Measurements from ENCODE around the gene HOATZ. TPM values are rescaled to one million over a fixed set of nuclear protein-coding genes. Genes with fewer than 3 reads are reported as not detected.

Gene HOATZ
- not detected for total RNA-seq

- DNase-seq (peak; percentile 5), ATAC-seq (peak; percentile 36 to 38)
- Mint-ChIP-seq H3K4me1 (ENCODE audit: low read depth) (peaks cover 10% of the 10 kb centered on the region), H3K4me3 (no peak within 1 kb of the TSS), H3K36me3 (ENCODE audit: insufficient read depth) (no peaks in the 10 kb centered on the region), H3K27me3 (ENCODE audit: low read depth) (peaks cover 43% of the 10 kb centered on the region), H3K9me3 (no peaks in the 10 kb centered on the region)
Measured at GRCh38 chr11:111514216-111515031, at the start of gene HOATZ. TSS of gene HOATZ (plus strand) at chr11:111514778. CDS start at chr11:111514785, 7 bp downstream.

DNA sequence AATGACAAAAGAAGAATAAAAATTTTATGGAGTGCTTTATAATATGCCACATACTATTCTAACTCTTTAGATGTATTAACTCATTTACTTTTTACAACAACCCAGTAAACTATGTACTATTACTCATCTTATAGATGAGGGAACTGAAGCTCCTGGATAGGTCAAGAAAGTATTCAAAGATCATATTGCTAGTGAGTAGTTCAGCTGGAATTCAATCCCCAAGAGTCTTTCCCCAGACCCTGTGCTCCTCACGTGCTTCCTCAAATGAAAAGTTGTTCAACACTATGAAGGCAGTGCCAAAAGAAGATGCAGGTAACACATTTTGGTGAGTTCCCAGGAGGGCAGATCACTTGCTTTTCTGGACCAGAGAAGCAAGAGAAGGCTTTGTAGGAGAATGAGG, 49.2 kb upstream of the HOATZ start:
- Mint-ChIP-seq H3K27me3 (ENCODE audit: low read depth) (peaks cover 11% of the 10 kb centered on the region), H3K4me3 (no peak overlapping the region), H3K36me3 (ENCODE audit: insufficient read depth) (no peaks in the 10 kb centered on the region), H3K4me1 (ENCODE audit: low read depth) (no peaks in the 10 kb centered on the region), H3K9me3 (no peaks in the 10 kb centered on the region)
- DNase-seq = no peak
- ATAC-seq = no peak

DNA sequence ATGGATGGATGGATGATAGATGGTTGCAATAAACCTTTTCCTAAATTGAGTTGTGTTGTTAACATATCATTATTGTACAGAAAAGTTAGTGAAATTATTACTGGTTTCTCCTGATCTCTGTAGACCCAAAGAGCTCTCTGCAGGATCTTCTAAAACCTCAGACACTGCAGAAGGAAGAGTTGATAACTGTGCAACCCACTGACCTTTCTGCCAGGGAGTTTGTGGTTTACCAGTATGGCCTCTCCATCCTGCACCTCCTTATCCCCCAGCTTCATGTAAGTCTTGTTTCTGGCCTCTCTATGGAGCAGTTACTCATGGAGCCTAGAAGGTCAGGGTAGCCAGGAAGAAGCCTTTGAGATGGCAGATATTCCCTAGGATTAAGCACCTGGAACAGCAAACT, 48.0 kb upstream of the HOATZ start:
- DNase-seq (no peak), ATAC-seq (no peak)
- no peaks in the 10 kb centered on the region for H3K9me3 Mint-ChIP-seq
- no peaks in the 10 kb centered on the region for H3K36me3 Mint-ChIP-seq (ENCODE audit: insufficient read depth)
- peaks cover 6% of the 10 kb centered on the region for H3K27me3 Mint-ChIP-seq (ENCODE audit: low read depth)
- H3K4me1 Mint-ChIP-seq (ENCODE audit: low read depth) = no peaks in the 10 kb centered on the region
- no peak overlapping the region for H3K4me3 Mint-ChIP-seq

- no peaks in the 10 kb centered on the region for H3K36me3 Mint-ChIP-seq (ENCODE audit: insufficient read depth)
- H3K4me3 Mint-ChIP-seq = no peak overlapping the region
- no peaks in the 10 kb centered on the region for H3K9me3 Mint-ChIP-seq
- H3K27me3 Mint-ChIP-seq (ENCODE audit: low read depth) = peaks cover 6% of the 10 kb centered on the region
- ATAC-seq = no peak
- DNase-seq = no peak
- no peaks in the 10 kb centered on the region for H3K4me1 Mint-ChIP-seq (ENCODE audit: low read depth)
Measured at GRCh38 chr11:111469200-111469599, 45.4 kb upstream of the HOATZ start.

GRCh38 chr11:111472228-111472627, 42.4 kb upstream of the HOATZ start:
- Mint-ChIP-seq H3K4me1 (ENCODE audit: low read depth) (no peaks in the 10 kb centered on the region), H3K4me3 (no peak overlapping the region), H3K27me3 (ENCODE audit: low read depth) (peaks cover 6% of the 10 kb centered on the region), H3K36me3 (ENCODE audit: insufficient read depth) (no peaks in the 10 kb centered on the region), H3K9me3 (no peaks in the 10 kb centered on the region)
- ATAC-seq (no peak), DNase-seq (no peak)

DNA sequence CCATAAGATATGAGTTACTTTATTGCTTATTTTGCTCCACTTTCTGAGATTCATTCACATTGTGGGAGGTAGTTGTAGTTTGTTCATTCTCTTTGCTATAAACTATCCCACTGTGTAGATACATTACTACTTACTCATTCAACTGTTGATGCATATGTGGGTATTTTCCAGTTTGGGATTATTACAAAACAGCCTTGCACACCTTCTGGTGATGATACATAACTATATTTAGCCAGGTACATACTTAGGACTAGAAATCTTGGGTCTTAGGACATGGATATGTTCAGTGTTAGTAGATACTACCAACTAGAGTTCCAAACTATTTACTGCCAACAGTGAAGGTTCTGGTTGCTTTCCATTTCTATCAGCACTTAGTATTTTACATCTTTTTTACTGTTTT, 40.1 kb upstream of the HOATZ start:
- DNase-seq (no peak), ATAC-seq (no peak)
- H3K4me1 Mint-ChIP-seq (ENCODE audit: low read depth) = no peaks in the 10 kb centered on the region
- H3K4me3 Mint-ChIP-seq = no peak overlapping the region
- no peaks in the 10 kb centered on the region for H3K36me3 Mint-ChIP-seq (ENCODE audit: insufficient read depth)
- H3K27me3 Mint-ChIP-seq (ENCODE audit: low read depth) = peaks cover 23% of the 10 kb centered on the region
- H3K9me3 Mint-ChIP-seq = no peaks in the 10 kb centered on the region

GRCh38 chr11:111476366-111476765, 38.2 kb upstream of the HOATZ start:
- no peaks in the 10 kb centered on the region for H3K36me3 Mint-ChIP-seq (ENCODE audit: insufficient read depth)
- peaks cover 24% of the 10 kb centered on the region for H3K27me3 Mint-ChIP-seq (ENCODE audit: low read depth)
- no peak for ATAC-seq

GRCh38 chr11:111476956-111477355, 37.6 kb upstream of the HOATZ start:
- Mint-ChIP-seq H3K36me3 (ENCODE audit: insufficient read depth) (no peaks in the 10 kb centered on the region), H3K4me1 (ENCODE audit: low read depth) (no peaks in the 10 kb centered on the region), H3K9me3 (no peaks in the 10 kb centered on the region), H3K27me3 (ENCODE audit: low read depth) (peaks cover 24% of the 10 kb centered on the region), H3K4me3 (no peak overlapping the region)
- DNase-seq = no peak
- no peak for ATAC-seq

More at GRCh38 chr11:111476366-111476765, 38.2 kb upstream of the HOATZ start:
- DNase-seq = no peak
- no peaks in the 10 kb centered on the region for H3K9me3 Mint-ChIP-seq
- no peak overlapping the region for H3K4me3 Mint-ChIP-seq
- no peaks in the 10 kb centered on the region for H3K4me1 Mint-ChIP-seq (ENCODE audit: low read depth)

GRCh38 chr11:111477898-111478297, 36.7 kb upstream of the HOATZ start:
- Mint-ChIP-seq H3K27me3 (ENCODE audit: low read depth) (peaks cover 24% of the 10 kb centered on the region), H3K4me1 (ENCODE audit: low read depth) (no peaks in the 10 kb centered on the region), H3K4me3 (no peak overlapping the region), H3K36me3 (ENCODE audit: insufficient read depth) (no peaks in the 10 kb centered on the region), H3K9me3 (peaks cover 8% of the 10 kb centered on the region)
- ATAC-seq (no peak), DNase-seq (no peak)

- Mint-ChIP-seq H3K27me3 (ENCODE audit: low read depth) (peaks cover 26% of the 10 kb centered on the region), H3K9me3 (peaks cover 26% of the 10 kb centered on the region), H3K4me3 (no peak overlapping the region), H3K36me3 (ENCODE audit: insufficient read depth) (no peaks in the 10 kb centered on the region), H3K4me1 (ENCODE audit: low read depth) (no peaks in the 10 kb centered on the region)
- ATAC-seq = no peak
- DNase-seq = no peak
Measured at GRCh38 chr11:111479666-111480065, 34.9 kb upstream of the HOATZ start.

DNA sequence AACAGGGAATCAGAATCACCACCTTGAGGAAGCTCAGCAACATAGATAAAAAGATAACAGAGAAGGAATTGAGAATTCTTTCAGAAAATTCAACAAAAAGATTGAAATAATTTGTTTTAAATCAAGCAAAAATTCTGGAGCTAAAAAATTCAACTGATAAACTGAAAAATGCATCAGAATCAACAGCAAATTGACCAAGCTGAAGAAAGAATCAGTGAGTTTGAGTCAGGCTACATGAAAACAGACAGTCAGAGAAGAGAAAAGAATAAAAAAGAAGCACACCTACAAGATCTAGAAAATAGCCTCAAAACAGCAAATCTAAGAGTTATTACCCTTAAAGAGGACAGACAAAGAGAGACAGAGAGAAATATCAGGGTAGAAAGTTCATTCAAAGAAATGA, 31.1 kb upstream of the HOATZ start:
- peaks cover 21% of the 10 kb centered on the region for H3K27me3 Mint-ChIP-seq (ENCODE audit: low read depth)
- no peak for ATAC-seq
- no peak for DNase-seq
- H3K4me1 Mint-ChIP-seq (ENCODE audit: low read depth) = no peaks in the 10 kb centered on the region
- no peaks in the 10 kb centered on the region for H3K36me3 Mint-ChIP-seq (ENCODE audit: insufficient read depth)
- H3K9me3 Mint-ChIP-seq = peaks cover 35% of the 10 kb centered on the region
- H3K4me3 Mint-ChIP-seq = no peak overlapping the region

DNA sequence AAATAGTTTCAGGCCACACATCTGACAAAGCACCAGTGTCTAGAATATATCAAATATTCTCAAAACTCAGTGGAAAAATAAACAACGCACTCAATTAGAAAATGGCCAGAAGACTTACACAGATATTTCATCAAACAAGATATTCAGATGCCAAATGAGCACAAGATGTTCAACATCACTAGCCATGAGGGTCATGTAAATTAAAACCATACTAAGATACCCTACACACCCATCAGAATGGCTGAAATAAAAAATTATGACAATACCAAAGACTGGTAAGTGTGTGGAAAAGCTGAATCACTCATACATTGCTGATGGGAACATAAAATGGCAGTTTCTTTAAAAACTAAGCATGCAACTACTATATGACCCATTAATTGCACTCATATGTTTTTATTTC, 24.1 kb upstream of the HOATZ start:
- Mint-ChIP-seq H3K4me3 (no peak overlapping the region), H3K36me3 (ENCODE audit: insufficient read depth) (no peaks in the 10 kb centered on the region), H3K4me1 (ENCODE audit: low read depth) (no peaks in the 10 kb centered on the region), H3K27me3 (ENCODE audit: low read depth) (peaks cover 33% of the 10 kb centered on the region), H3K9me3 (peaks cover 7% of the 10 kb centered on the region)
- no peak for DNase-seq
- ATAC-seq = no peak

DNA sequence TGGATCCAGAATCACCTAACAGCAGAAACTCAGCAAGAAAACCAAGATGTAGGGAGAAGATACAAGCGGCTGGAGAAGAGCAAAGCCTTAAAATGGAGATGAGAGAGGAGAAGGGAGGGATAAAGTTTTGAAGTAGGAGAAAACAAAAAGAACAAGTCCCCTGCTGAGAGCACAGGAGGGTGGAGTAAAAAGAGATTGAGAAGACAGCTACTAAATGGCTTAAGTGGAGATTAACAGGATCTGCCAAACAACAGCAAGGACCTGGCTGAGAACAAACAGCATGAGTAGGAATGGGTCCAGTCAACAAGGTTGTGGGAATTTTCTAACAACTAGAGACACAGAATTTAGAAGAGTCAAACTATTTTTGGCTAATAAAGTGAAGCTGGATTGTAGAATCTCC, 20.5 kb upstream of the HOATZ start:
- Mint-ChIP-seq H3K36me3 (ENCODE audit: insufficient read depth) (no peaks in the 10 kb centered on the region), H3K4me1 (ENCODE audit: low read depth) (no peaks in the 10 kb centered on the region), H3K9me3 (no peaks in the 10 kb centered on the region), H3K4me3 (no peak overlapping the region), H3K27me3 (ENCODE audit: low read depth) (peaks cover 25% of the 10 kb centered on the region)
- DNase-seq = no peak
- ATAC-seq = no peak

DNA sequence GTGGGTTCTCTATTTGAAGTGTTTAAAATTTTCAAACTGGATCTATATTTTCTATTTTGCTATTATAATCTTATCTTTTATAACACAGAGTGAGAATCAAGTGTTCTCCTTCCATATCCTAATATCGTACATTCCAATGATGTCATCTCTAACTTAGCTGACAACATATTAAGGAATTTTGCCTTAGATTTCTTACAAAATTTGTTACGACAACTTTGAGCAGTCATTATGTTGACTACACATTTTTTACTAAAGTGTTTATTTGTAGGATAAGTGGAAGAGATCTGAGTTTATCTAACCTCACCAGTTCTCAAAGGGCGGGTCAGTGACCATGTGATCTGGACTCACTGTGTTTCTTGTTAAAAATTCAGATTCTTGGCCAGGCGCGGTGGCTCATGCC, 15.1 kb upstream of the HOATZ start:
- Mint-ChIP-seq H3K9me3 (no peaks in the 10 kb centered on the region), H3K36me3 (ENCODE audit: insufficient read depth) (no peaks in the 10 kb centered on the region), H3K27me3 (ENCODE audit: low read depth) (peaks cover 19% of the 10 kb centered on the region), H3K4me1 (ENCODE audit: low read depth) (no peaks in the 10 kb centered on the region), H3K4me3 (no peak overlapping the region)
- DNase-seq = no peak
- no peak for ATAC-seq

DNA sequence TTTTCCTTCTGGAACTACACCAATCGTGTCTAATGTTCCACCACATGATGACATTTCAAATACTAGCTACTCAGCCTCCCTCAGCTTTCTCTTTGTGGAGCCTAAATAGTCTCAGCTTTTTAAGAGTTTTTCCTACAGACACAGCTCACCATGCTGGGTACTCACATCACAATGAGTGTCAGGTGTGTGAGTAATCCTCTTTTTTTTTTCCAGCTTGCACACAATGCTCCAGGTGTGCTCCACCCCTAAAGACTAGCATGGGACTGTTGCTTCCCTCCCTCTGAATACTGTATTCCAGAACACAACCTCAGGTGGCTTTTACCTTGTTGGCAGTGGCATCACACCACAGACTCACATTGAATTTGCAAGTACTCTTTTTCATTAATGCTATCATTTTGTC, 14.1 kb upstream of the HOATZ start:
- DNase-seq (no peak), ATAC-seq (no peak)
- no peaks in the 10 kb centered on the region for H3K36me3 Mint-ChIP-seq (ENCODE audit: insufficient read depth)
- no peak overlapping the region for H3K4me3 Mint-ChIP-seq
- H3K9me3 Mint-ChIP-seq = no peaks in the 10 kb centered on the region
- H3K4me1 Mint-ChIP-seq (ENCODE audit: low read depth) = no peaks in the 10 kb centered on the region
- H3K27me3 Mint-ChIP-seq (ENCODE audit: low read depth) = peaks cover 21% of the 10 kb centered on the region

All from activated T-cell treated with anti-CD3 and anti-CD28 coated beads, Interleukin-2, amount 50 U/mL, for 4 hours (primary cell).